Measurements from ENCODE around the gene SETX.

The SETX gene

GRCh38 chr9:132216861-132217619, 137.7 kb downstream of the SETX start:
- DNase-seq (ENCODE audit: low read depth in 3 of 3), result no peak

GRCh38 chr9:132214027-132214622, 140.7 kb downstream of the SETX start:
- DNase-seq (ENCODE audit: low read depth in 3 of 3), result no peak

- no peak for DNase-seq (ENCODE audit: low read depth in 3 of 3)
Measured at GRCh38 chr9:132211570-132211969, 143.2 kb downstream of the SETX start.
